HPDE6-E6E7 (cell line): ENCODE measurements around the gene SERPINB12.

Experiments used
- DNase-seq: peaks from one replicate; pipeline ENCODE4 v3.0.0; 2011; ENCODE audit warnings: missing footprints; ENCODE audit errors: extremely low spot score

SERPINB12 gene, protein sequence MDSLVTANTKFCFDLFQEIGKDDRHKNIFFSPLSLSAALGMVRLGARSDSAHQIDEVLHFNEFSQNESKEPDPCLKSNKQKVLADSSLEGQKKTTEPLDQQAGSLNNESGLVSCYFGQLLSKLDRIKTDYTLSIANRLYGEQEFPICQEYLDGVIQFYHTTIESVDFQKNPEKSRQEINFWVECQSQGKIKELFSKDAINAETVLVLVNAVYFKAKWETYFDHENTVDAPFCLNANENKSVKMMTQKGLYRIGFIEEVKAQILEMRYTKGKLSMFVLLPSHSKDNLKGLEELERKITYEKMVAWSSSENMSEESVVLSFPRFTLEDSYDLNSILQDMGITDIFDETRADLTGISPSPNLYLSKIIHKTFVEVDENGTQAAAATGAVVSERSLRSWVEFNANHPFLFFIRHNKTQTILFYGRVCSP

DNA sequence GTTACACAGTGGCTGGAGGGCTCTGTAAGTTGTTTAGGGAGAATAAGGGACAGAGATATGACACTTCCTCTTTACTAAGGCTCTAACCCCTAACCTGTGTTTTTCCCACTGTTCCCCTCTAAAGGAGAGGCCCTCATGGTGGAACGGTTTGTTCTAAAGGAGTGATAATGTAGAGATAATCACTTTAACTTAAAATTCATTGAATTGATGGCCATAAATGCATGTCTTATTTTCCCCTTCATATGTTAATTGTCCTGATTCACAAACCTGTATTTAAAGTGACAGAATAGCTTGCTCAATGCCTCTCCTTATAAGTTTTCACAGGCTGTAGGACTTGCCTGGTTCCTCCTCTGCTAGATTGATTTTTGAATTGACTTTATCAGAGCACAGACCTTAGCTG, at the start of gene SERPINB12:
Gene SERPINB12 (plus strand): TSS at position 301 of the 400 bp plus-strand sequence. CDS start 13,791 bp downstream, outside the sequence.
- DNase-seq = no peak

DNA sequence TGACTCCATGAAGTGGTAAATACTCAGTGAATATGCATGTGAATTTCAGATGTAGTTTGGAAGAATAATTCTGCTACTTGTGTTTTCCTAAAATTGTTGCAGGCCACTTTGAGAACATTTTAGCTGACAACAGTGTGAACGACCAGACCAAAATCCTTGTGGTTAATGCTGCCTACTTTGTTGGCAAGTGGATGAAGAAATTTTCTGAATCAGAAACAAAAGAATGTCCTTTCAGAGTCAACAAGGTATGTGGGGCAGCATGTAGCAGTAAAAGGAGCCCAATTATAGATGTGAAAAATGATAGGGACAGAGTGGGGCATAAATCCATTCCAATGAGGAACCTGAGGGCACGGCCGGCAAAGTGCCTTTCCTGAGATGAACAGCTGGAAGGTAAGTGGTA, 49.3 kb upstream of the SERPINB12 start:
- no peak for DNase-seq

DNA sequence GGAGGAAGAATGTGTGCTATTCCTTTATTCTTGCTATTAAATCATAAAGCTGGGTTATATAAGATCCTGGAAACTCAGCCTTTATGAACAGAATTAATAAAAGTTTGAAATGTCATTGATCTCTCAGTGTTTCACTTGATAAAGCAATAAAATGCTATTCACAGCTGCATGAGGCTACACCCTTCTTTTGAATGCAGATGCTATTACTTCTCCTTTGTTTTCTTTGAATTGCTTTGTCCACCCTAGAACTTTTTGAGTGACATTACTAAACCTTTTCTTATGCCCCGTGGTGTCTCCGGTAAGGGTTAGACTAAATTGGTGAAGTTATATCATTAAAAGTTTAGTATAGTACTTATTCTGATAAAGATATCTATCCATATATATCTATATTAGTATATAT, 46.5 kb upstream of the SERPINB12 start:
- DNase-seq = no peak

DNA sequence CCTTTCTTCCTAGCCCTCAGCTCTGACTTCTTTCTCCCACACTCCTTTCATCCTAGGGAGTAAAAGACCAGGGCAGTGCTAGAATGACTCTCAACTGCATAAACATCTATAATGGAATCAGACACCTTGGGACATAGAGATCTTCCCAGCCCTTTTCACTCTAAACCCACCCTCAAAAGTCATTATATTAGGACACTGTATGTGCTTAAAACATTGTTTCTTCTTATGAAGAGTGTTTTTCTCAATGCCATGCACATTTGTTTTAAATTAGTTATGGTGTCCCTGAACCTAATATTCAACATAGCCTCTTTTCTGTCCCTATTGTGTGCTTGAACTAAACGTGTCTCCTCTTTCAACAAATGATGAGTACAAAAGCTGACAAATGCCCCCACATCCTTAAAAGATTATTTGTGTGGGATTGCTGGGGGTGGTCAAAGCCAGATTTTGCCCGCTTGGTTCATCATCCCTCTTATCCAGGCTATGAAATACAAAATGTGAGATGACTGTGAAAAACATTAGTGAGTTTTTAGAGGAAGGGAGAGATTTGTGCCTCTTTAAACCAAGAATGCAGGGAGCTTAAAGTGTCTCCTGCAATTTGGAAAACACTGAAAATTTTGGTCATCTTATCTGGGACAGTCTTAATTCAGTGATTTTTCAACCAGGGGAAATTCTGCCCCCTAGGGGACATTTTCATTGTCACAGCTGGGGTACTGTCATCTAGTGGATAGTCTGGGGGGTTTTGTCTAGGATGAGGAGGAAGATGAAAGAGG, 36.4 kb upstream of the SERPINB12 start:
- peak; percentile 42 for DNase-seq

DNA sequence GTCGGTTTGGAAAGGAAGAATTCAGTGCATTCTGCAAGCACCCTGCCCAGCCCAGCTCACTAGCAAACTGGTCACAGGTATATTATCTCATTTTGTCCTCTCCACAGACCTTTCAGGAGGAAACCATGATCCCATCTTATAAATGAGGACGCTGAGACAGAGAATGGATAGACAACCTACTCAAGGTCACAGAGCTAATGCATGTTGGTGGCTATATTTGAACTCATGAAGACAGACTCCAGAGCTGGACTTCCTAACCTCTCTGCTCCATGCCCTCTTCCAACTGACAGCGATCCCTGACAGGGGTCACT, 35.9 kb upstream of the SERPINB12 start:
- DNase-seq = no peak

DNA sequence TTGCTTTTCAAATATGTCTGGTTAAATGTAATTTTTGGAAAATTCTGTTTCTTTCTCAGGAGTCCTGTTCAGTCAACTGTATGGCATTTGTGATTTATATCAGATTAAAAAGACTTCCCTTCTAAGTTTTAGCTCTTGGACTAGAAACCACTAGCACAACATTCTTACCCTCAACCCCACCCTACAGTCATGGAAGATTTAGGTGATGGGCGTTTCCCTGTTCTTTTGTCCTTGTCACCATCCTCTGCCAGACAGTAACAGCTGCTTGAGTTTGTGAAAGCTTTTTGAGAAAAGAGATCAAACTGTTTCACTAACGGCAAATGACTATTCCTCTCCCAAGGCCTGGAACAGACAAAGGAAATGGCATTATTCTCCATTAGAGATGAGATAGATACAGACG, 33.6 kb upstream of the SERPINB12 start:
- no peak for DNase-seq

DNA sequence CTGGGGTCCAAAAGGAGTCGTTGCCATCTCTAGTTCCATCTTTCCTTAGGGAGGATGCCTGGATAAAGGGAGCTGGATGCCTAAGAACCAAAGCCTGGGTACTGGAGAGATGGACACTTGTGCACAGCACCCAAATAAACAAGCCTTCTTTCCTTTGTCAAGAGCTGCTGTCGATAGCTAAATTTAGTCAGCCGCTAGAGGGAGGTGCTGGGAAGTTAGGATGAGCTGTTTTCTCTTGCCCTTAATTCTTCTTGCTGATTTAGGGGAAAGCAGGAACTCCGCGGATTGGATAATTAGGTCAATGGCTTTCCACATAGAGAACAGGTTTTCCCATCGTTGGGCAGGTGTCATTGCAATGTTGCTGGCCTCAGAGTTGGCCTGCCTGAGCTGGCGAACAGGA, 30.9 kb upstream of the SERPINB12 start:
- DNase-seq = peak; percentile 48

DNA sequence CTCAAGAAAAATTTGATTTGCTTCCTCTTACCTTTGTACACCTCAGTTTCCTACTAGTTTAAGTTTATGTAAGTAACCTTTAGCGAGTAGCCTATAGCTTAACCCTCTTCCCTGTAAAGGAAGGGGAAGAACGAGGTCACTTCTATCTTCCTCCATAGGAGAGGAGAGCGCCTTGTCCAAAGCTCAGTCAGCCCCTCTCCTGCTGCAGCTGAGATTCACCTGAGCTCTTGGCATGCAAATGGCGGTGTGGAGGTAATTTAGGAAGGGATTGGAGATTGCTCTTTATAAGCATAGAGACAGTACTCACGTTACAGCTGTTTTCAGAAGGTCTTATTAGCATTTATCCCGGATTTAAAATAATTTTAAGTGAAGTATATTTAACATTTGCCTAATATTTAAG, 27.8 kb upstream of the SERPINB12 start:
- DNase-seq = no peak

DNA sequence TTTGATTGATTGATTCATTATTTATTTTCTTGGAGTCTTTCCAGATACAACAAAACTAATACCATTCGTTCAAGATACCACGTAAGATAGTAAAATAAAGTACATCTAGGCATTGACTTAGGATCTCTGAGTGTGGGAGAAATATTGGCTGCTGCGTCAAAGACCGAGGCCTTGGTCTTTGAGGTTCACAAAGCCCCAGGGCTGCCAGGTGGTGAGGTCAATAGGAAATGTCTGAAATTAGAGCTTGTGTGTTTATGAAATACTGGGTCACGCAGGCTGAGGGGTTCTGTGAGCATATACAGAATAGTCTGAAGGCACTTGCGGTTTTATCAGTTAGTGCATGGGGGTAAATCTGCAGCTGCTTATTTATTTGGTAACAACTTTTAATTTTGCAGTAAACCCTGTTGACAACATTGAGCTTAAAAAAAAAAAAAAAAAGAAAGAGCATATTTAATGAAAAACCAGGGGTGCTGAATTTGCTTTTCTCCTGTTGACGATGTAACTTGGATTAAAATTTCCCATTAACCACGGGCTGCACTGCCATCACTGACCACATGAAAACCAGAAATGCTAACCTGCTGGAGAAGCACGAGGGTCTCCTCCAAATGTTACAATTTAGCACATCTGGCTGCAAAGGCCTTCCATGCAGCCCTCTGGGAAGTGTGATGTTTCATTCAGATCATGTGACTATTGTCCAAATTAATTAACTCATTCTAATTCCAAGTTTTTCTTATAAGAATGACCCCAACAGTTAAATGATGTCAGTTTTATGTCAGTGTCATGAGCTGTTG, 27.1 kb upstream of the SERPINB12 start:
- DNase-seq = no peak

DNA sequence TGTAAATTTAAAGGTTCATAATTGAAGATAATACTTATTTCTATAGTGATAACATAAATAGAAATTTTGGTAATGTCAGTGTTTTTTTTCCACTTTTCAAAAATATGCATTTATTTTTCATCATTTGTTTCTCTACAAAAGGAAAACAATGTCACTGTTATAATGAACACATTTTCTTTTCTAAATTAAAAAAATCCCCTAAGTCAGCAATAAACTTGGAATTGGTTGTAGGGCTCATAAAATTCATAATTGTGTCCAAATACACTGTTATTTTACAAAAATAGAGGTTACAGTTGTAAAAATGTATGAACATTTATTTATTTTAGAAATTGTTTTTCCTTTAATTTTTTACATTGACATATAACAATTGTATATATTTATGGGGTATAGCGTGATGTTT, 26.4 kb upstream of the SERPINB12 start:
- DNase-seq = no peak

DNA sequence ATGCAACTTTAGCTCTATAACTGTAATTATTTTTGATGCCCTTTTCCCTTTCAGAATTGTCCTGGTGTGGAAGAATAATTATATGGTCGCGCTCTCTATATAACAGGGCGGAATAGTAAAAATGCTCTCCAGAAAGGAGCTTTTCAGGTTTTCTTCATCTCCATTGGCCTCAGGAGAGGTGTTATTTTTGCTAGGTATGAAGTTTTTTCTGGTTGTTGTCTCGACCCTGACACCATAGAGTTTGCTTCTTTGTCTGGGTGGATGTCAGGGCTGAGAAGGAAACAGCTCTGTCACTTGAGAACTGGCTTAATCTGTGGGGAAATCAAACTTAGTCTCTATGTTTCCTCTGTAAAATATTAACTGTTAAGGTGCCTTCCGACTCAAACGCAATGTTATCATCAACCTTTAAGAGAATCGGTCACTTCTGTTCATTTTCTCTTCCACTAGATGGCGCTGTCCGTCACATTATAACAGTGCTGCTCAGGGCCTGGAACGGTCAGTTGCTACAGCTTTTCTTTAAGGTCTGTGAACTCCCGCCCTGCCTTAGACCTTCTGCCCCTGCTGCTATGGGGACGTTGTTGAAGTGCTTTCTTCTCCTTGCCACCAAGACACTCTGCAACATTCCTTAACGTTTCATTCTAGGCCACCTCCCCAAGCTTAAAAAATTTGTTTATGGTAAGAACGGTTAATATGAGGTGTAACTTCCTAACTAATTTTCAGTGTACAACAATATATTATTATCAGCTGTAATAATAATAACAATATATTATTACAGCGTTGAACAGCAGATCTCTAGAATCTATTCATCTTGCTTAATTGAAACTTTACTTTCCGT, 23.8 kb upstream of the SERPINB12 start:
- DNase-seq = peak; percentile 27

DNA sequence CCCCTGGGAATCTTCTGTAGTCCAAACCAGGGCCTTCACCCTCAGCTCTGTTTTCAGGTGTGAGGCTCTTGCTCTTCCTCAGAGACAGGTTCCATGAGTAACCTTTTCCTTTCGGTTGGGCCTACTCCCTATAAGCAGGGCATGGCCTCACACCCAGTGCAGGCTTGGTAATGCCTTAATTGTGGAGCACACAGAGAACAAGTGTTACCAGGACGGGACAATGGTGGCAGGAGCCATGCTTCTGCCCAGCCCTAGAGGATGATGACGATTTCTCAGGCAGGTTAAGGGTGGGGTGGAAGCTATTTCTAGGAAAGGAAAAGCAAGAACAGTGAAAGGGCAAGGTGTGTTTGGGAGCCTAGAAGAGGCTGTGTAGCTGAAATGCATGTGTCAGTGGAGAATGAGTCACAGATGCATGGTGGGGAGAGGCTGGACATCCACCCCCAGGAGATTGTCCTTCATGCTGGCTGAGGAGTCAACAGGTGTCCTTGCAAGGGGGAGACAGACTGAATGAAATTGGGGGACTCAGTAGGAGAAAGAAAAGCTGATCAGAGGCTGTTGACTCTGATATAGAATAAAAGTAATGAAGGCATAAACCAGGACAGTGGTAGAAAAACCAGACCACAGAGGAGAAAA, 22.0 kb upstream of the SERPINB12 start:
- DNase-seq = no peak

DNA sequence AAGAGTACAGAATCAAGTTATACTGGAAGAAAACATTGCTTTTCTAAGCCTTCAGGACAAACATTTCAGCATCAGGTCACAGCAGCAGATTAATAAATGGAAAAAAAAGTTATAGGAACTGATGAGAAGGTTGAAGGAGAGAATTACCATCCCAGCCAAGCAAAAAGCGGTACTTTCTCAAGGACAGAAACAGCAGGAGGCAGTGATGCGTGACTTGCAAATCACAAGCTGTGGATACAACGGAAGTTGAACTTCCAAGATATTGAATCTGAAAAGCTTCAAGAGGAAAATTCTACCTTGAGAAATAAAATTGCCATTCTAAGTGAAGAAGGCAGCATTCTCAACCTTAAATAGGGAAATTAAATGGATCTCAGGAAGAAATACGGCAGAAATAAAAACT, 18.5 kb upstream of the SERPINB12 start:
- no peak for DNase-seq

DNA sequence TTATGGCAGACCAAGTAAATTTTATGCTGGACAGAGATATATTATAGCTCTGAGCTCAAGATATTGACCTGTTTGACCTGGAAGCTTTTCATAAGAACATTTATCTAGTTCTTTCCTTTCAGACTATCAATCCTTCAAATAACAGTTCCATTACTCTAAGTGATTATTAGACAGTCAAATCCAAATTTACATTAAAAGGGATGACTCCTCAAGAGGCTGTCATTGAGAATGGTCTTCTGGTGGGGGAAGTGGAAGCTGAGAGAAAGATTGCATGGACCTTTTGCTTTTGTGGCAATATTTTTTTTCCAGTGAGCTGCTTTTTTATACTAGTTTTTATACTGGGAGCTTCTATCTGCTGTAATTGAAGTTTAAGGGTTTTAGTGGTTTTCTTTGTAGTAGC, 14.9 kb upstream of the SERPINB12 start:
- DNase-seq = no peak

DNA sequence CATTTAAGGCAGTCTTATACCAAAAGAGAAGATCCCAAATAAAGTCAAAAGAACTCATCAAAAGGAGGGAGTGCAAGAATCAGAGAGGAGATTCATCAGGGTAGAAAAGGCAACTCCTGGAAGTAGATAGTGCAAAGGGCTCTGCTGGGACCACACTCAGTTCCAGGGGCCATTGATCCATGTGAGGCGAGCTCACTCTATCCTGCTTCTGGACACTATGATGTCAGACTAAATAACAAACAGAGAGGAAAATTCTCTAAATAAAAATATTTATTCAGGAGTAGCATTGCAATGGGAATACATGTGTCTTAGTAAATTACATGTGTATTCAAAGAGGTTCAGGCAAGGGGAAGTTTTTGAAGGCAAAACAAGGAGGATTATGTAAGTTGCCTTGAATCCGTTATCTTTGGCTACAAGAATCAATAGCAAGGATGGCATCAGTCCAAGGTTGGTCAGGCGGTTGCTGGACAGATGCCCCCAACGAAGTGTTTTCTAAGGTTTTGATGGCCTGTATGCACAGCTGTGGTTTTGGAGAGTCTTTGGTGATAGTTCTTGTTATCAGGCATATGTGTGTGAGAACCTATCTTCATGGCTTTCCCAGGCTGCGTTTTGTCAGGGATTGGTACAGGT, 13.2 kb upstream of the SERPINB12 start:
- no peak for DNase-seq

DNA sequence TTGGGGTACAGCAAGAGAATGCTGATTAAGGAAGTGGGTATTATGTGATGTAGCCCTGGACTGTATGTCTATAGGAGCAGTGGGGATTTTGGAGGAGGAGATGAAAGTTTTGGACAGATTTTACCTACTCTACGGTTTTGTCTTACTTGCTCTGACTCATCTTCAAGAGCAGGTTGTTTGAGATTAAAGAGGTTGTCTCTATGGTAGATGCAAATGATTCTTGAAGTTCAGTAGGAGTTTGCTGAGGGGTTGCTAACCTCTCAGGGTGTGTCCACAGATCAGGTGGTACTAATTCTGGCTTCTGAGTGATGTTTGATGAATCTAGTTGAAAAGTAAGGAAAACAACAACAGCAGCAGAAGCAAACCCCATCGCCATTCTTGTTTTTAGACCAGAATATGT, 9.7 kb upstream of the SERPINB12 start:
- DNase-seq = no peak

DNA sequence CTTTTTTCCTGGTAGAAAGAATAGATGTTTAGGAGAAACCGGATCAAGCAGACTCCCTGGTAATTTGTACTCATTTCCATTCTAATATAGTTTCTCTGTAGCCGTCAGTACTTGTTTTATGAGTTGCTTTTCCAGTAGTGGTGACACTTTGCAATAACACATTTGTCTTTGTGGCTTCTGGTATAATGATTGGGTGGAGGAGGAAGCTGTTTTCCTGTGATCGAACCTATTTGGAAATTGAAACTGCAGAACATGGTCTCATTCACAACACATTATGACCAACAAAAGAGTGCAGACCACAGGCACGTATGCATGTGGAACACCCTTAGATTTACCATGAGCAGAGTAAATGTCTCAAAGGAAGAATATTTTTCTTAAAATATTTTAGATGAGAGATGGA, 7.6 kb upstream of the SERPINB12 start:
- no peak for DNase-seq

DNA sequence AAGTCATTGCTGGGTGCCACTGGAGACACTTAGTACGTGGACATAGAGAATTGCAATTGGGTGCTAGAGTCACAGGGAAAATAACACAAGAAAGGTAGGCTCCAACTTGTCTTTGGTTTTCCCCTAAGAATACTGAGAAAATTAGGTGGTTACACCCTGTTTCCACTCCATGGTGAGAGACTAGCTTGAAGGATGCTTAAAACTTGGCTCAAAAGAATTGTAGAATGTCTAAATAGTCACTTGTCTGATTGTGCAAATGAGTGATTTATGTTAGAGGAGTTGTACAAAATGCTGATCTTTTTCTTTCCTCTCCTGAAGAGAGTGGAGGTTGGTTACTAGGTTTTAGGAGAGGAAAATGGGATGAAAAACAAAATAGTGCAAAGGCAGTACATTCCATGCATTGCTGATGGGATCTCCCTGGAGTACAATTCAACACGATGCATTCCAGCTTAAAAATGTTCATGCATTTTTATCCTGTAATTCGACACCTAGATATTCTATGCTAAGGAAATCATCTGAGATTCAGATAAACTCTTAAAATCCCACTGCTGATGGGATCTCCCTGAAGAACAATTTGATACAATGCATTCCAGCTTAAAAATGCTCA, 2.2 kb upstream of the SERPINB12 start:
- no peak for DNase-seq

DNA sequence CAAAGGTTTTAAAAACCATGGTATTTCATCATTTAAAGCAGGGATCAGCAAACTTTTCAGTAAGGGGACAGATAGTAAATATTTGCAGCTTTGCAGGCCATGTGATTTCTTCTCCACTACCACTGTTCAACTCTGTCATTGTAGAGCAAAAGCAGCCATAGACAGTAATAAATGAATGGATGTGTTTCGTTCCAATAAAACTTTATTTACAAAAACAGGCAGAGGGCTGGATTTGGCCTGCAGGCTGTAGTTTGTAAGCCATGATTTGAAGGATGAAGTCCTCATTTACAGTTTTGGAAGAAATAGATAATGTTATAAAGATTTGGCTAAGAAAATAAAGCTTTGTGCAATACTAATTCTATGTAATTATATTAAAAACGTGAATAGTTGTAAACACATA, 1.8 kb downstream of the SERPINB12 start:
- no peak for DNase-seq

DNA sequence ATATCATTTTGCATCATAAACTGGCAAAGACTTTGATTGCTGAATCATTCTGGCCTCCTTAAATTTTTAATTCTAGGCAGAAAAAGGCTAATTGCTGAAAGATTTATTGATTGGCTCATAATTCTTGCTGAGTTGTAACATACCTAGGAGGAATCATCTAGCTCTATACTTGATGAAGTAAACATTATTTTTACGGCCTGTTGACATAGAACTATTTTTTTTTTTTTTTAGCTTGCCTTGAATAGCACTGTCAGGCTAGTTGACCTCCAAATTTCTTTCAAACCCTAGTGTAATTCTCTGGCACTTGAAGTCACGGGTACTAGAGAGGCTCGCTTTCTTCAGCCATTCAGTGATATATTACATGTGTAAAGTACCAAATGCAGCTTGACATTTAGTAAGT, 2.8 kb downstream of the SERPINB12 start:
- DNase-seq = no peak
